ENCODE data around the gene BAIAP2.

GRCh38 chr17:81016575-81016974 lies 18.4 kb upstream of the BAIAP2 start:
- TF ChIP-seq CTCF (IDR thresholded peaks at IDR 0.05; ENCODE audit: insufficient read depth, low read length, poor library complexity, severe bottlenecking): no peak
- no peak for TF ChIP-seq EZH2phosphoT487 (conservative IDR thresholded peaks at IDR 0.05; ENCODE audit: low read length)

All from SU-DHL-6 (cell line).